ENCODE data around the gene DPP4.

The DPP4 gene

GRCh38 chr2:161947836-161948235 is 126.2 kb downstream of the DPP4 start:
- no peak for DNase-seq

GRCh38 chr2:161947406-161947805 is 126.6 kb downstream of the DPP4 start:
- no peak for DNase-seq

- DNase-seq, result peak; percentile 57
Measured at GRCh38 chr2:161946489-161947107, 127.4 kb downstream of the DPP4 start.

GRCh38 chr2:161943011-161943410 is 131.0 kb downstream of the DPP4 start:
- no peak for DNase-seq

Measured in activated CD4-positive, alpha-beta T cell treated with anti-CD3 and anti-CD28 coated beads, Interleukin-10, Interleukin-2, amounts not matched to agents 100 ng/mL and 50 ng/mL, durations not matched to agents 16 hours and 8 hours (primary cell).